H1 (cell line): ENCODE data around the gene RIMBP2. TPM values are rescaled to one million over a fixed set of nuclear protein-coding genes. Genes with fewer than 3 reads are reported as not detected.

Experiments
- CHD1 ChIP-seq: IDR thresholded peaks from 2 replicates; pipeline ENCODE4 v1.6.1; 2012; ENCODE audit warnings: low read depth, low read length, improper control_type of control experiment
- SAP30 ChIP-seq: fragments of 300-600 bp; sonication (generic); IDR thresholded peaks from 2 replicates; pipeline ENCODE4 v1.7.1; 2012; ENCODE audit warnings: low read length, moderate library complexity, mild to moderate bottlenecking, inconsistent platforms; ENCODE audit not compliant: insufficient read depth, insufficient replicate concordance
- SP2 ChIP-seq: IDR thresholded peaks from 2 replicates; pipeline ENCODE4 v1.6.1; 2012; ENCODE audit warnings: mild to moderate bottlenecking, low read length, inconsistent platforms
- TAF7 ChIP-seq: optimal IDR thresholded peaks from 2 replicates; pipeline ENCODE3; 2011; ENCODE audit warnings: low read depth, mild to moderate bottlenecking, inconsistent platforms, low read length, moderate library complexity, borderline replicate concordance
- polyA plus RNA-seq, 7 experiments: library from polyadenylated mRNA; depleted of rRNA in 3 of 7; stranded (reverse) in 5 of 7; unstranded in 2 of 7; fragments of >200 nt in 5 of 7; fragments of 200-250 nt in 2 of 7; gene quantifications; 1 replicate in 5 of 7; 2 replicates in 1 of 7; 4 replicates in 1 of 7; pipeline versions ENCODE4 v1.2.1 to v1.2.3, GENCODE V29; 2011 to 2013; ENCODE audit warnings: missing spikeins in 2 of 7, mixed read lengths in 2 of 7
- total RNA-seq: library from RNA; stranded (reverse); fragmentation: NEBNext Ultra II Directional; extraction: Animal tissue kit (Norgen Biotek cat#: 25700); gene quantifications from 2 replicates; pipeline ENCODE4 v1.2.1, GENCODE V29; 2021
- TF ChIP-seq, protein P1 (sequence below): fragments of 300-600 bp; sonication (generic); IDR thresholded peaks from 2 replicates; pipeline ENCODE4 v1.7.1; 2012; ENCODE audit warnings: low read length, moderate library complexity, mild to moderate bottlenecking, inconsistent platforms; ENCODE audit not compliant: insufficient replicate concordance

The RIMBP2 gene
- total and polyA plus RNA-seq, 2 of the 8 experiments (the other 6 are each of a cell fraction or from before 2014, with no cell fraction given), result 0.18 to 0.65 TPM

DNA sequence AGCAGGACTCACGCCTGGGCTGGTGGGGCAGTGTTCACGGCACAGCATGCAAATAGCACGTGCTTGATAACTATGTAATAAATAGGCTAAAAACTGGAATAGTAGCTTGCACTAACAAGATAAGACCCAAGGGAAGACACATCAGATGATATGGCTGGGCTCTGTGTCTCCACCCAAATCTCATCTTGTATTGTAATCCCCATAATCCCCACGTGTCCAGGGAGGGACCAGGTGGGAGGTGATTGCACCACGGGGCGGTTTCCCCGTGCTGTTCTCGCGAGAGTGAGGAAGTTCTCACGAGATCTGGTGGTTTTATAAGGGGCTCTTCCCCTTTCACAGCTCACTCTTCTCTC, 46.9 kb downstream of the RIMBP2 start (continued):
- TF ChIP-seq, protein P1, sequence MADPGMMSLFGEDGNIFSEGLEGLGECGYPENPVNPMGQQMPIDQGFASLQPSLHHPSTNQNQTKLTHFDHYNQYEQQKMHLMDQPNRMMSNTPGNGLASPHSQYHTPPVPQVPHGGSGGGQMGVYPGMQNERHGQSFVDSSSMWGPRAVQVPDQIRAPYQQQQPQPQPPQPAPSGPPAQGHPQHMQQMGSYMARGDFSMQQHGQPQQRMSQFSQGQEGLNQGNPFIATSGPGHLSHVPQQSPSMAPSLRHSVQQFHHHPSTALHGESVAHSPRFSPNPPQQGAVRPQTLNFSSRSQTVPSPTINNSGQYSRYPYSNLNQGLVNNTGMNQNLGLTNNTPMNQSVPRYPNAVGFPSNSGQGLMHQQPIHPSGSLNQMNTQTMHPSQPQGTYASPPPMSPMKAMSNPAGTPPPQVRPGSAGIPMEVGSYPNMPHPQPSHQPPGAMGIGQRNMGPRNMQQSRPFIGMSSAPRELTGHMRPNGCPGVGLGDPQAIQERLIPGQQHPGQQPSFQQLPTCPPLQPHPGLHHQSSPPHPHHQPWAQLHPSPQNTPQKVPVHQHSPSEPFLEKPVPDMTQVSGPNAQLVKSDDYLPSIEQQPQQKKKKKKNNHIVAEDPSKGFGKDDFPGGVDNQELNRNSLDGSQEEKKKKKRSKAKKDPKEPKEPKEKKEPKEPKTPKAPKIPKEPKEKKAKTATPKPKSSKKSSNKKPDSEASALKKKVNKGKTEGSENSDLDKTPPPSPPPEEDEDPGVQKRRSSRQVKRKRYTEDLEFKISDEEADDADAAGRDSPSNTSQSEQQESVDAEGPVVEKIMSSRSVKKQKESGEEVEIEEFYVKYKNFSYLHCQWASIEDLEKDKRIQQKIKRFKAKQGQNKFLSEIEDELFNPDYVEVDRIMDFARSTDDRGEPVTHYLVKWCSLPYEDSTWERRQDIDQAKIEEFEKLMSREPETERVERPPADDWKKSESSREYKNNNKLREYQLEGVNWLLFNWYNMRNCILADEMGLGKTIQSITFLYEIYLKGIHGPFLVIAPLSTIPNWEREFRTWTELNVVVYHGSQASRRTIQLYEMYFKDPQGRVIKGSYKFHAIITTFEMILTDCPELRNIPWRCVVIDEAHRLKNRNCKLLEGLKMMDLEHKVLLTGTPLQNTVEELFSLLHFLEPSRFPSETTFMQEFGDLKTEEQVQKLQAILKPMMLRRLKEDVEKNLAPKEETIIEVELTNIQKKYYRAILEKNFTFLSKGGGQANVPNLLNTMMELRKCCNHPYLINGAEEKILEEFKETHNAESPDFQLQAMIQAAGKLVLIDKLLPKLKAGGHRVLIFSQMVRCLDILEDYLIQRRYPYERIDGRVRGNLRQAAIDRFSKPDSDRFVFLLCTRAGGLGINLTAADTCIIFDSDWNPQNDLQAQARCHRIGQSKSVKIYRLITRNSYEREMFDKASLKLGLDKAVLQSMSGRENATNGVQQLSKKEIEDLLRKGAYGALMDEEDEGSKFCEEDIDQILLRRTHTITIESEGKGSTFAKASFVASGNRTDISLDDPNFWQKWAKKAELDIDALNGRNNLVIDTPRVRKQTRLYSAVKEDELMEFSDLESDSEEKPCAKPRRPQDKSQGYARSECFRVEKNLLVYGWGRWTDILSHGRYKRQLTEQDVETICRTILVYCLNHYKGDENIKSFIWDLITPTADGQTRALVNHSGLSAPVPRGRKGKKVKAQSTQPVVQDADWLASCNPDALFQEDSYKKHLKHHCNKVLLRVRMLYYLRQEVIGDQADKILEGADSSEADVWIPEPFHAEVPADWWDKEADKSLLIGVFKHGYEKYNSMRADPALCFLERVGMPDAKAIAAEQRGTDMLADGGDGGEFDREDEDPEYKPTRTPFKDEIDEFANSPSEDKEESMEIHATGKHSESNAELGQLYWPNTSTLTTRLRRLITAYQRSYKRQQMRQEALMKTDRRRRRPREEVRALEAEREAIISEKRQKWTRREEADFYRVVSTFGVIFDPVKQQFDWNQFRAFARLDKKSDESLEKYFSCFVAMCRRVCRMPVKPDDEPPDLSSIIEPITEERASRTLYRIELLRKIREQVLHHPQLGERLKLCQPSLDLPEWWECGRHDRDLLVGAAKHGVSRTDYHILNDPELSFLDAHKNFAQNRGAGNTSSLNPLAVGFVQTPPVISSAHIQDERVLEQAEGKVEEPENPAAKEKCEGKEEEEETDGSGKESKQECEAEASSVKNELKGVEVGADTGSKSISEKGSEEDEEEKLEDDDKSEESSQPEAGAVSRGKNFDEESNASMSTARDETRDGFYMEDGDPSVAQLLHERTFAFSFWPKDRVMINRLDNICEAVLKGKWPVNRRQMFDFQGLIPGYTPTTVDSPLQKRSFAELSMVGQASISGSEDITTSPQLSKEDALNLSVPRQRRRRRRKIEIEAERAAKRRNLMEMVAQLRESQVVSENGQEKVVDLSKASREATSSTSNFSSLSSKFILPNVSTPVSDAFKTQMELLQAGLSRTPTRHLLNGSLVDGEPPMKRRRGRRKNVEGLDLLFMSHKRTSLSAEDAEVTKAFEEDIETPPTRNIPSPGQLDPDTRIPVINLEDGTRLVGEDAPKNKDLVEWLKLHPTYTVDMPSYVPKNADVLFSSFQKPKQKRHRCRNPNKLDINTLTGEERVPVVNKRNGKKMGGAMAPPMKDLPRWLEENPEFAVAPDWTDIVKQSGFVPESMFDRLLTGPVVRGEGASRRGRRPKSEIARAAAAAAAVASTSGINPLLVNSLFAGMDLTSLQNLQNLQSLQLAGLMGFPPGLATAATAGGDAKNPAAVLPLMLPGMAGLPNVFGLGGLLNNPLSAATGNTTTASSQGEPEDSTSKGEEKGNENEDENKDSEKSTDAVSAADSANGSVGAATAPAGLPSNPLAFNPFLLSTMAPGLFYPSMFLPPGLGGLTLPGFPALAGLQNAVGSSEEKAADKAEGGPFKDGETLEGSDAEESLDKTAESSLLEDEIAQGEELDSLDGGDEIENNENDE, result no peak
- no peak for TF ChIP-seq CHD1
- no peak for TF ChIP-seq TAF7
- no peak for TF ChIP-seq SAP30
- TF ChIP-seq SP2, result no peak
